GM18907 (cell line): Measurements from ENCODE around the gene REEP3.
A peak's percentile ranks its signal among the peaks of the same experiment; 100 is the strongest.

Source experiments
- ATAC-seq: cut with Tn5 transposase; IDR thresholded peaks from one replicate; pipeline ENCODE4 v1.9.1; 2021; ENCODE audit warnings: mild to moderate bottlenecking, moderate library complexity; ENCODE audit not compliant: unreplicated experiment

Gene REEP3

DNA sequence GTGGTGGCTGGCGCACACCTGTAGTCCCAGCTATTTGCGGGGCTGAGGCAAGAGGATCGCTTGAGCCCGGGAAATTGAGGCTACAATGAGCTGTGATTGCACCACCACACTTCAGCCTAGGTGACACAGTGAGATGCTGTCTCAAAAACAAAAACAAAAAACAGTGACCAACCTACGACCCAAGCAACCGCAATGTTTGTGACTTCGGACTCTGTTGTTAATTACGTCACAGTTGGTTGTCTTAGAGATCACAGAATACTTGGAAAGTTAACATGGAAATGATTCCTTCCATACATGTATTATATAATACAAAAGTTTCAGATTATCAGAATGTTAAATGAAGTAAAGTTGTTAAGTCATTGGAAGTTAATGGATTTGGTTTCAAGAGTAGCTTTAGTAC, 106.2 kb downstream of the REEP3 start:
- no peak for ATAC-seq

GRCh38 chr10:63627881-63628296, 106.7 kb downstream of the REEP3 start:
- no peak for ATAC-seq

DNA sequence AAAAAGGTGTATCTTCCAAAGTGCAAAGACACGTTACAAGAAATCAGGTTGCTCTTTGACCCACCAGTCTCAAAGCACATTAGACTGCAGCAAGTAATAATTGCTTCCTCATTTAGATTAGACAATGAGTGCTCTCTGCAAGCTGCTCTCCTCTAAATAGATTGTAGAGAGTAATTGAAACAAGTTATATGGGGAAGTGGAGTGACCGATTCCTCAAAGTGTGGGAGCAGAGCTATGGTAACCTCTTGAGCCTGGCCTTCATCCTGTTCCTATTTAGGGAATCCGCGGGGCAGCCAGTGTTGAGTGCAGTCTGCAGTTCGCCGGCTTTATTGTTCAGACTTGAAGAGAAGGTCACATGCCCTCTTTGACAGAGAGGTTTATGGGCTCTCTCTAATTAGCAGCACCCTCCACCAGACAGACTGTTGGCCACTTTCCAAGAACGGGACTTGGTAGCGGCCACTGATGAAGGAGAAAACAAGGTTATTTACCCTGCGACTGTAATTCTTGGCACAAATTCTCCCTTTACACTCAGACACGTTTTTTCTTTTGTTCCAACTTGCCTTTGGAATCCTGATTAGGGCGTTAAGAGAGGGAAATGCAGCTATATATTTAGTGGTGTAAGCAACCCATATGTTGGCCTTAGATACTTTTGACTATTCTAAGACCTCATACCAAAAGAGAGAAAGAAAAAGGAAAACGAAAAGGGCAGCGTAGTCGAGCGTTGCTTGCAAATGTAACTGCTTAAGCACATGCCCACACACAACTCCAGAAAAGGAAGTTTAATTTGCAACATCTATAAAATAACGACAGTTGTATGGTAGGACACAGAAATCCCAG, 107.5 kb downstream of the REEP3 start:
- ATAC-seq, result peak; percentile 30

GRCh38 chr10:63629363-63630084, 108.3 kb downstream of the REEP3 start:
- ATAC-seq, result peak; percentile 62

GRCh38 chr10:63630085-63630930, 109.1 kb downstream of the REEP3 start:
- peak; percentile 70 for ATAC-seq

DNA sequence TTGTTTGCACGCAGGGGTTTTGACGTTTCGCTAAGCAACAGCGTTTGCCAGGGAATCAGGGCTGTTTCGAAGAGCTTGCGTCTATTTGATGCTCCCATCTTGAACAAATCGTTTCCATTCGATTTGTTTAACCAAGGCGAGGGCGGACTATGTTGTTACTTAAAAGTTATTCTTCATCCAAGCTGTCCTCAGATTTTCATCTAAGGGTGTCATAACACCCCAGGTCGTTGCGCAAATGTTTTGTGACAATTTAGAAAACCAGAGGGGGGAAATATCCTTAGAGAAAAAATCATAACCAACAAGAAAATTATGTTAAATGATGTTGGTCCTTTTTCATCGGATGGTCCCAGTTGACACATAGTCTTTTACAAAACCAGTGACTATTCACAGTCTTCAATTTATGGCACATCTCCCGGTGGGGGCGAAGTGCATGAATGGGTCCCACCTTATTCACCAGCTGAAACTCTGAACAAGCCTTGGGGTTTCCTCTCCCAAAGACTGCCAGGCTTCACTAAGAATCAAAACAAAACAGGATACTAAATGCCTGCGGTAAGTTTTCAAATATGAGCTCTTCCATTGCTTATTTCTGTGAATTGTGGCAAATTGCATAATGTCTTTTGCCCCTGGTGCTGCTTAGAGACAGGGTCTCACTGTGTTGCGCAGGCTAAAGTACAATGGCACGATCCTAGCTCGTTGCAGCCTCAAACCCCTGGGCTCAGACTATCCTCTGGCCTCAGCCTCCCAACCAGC, 109.9 kb downstream of the REEP3 start:
- no peak for ATAC-seq

DNA sequence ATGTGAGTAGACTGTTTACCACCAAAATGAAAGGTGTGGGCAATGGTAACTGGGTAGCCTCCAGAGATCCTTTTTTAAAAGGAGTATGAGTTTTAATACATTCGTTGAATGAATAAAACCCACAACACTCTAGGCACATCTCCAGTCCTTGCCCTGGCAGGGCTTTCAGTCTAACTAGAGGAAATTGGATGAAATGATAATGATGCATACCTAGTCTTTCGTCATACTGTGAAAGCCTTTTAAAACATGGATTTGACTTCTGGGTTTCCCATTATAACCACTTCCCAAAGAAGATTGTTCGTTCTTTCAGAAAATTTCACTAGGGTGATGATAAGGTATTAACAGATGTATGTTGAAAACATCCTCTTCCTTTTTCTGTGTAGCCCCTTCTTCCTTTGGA, 110.8 kb downstream of the REEP3 start:
- ATAC-seq, result no peak

DNA sequence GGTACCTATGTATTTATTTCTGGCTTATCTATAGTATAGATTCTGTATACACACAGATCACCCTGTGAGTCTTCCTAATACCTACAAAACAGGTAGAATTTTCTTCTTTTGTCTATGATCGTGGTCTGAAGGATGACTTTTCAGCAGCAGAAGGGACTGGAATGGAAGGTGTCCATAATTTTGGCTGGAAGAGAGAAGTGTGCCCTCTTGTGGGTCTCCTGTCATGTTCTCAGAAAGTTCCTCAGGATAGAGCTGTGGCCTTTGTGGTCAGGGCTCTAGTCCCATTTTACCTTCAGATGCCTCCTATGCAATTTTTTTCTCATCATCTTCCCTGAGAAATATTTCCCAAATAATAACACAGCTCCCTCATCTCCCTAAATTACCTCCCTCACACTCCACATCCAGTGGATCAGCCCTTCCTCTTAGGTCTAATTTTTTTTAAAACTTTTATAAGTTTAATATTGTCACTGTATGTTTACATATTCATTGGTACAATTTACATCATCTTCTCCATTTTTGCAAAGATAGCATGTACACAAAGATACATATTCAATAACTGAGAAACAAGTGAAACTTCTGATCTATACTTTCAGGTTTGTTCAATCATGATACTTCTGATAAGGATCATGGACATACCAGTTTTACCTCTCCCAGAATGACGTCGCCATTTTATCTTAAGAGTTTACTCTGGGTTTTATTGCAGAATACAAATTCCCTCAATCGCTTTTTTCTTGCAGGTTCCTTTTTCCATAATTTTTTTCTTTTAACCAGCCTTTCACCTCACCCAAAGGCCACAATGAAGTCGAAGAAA, 112.7 kb downstream of the REEP3 start:
- ATAC-seq, result no peak

DNA sequence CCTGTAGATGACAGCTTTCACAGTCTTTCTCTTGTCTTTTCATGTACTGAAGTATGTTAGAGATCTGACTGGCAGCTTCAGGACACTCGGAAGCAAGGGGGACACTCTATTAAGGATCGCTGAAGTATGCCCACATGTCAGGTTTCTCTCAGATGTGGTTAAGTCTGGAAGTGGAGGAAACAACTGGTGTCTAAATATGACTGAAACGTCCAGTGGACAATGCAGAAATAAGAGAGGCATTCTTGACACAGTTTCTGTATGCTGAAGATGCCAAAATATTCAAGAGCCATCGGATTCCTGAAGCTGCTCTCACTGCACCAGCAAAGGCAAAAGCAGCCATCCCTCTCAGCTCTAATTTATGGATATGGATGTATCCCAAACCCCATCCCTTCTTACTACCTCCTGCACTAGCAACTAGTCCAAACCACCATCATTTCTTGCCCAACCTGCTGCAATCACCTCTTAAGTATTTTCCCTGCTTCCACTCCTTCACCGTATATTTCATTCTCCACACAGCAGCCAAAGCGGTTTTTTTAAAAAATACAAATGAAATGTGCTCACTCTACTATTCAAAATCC, 113.4 kb downstream of the REEP3 start:
- no peak for ATAC-seq

DNA sequence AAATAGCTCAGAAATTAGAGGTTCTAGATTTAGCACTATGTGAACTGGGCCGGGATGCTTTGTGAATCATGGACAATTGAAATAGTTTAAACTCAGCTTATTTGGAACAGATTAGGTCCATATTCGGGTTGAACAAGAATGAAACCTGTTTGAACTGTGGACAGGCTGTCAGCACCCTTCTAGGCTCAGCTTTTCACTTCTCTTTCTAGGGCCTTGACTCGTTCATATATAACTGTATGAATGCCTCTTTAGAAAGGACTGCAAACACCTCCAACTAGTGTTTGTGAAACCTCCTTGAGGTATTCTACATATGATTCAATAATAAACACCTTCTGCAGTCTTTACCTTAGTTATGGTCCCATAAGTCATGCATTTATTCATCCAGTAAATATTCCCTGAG, 115.6 kb downstream of the REEP3 start:
- ATAC-seq, result no peak

GRCh38 chr10:63637901-63638327, 116.7 kb downstream of the REEP3 start:
- ATAC-seq, result no peak

DNA sequence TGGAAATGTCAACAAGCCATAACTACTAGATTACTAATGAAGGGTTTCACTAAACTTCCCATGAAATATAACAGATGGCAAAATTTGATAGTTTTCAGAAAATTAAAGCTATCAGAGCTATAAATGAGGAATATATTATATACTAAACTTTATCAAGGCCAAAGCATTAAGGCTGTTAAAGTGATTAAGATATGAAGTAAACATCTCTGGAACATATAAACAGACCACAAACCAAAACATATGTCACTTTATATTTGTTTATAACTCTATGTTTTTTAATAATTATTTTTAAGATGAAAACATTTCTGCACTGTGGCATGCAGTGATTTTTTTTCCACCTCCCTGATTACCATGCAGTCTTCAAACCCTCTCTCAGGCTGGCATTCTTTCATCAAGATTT, 120.2 kb downstream of the REEP3 start:
- no peak for ATAC-seq

- ATAC-seq, result no peak
Measured at GRCh38 chr10:63641799-63642198, 120.6 kb downstream of the REEP3 start.

GRCh38 chr10:63642808-63643207, 121.6 kb downstream of the REEP3 start:
- no peak for ATAC-seq

DNA sequence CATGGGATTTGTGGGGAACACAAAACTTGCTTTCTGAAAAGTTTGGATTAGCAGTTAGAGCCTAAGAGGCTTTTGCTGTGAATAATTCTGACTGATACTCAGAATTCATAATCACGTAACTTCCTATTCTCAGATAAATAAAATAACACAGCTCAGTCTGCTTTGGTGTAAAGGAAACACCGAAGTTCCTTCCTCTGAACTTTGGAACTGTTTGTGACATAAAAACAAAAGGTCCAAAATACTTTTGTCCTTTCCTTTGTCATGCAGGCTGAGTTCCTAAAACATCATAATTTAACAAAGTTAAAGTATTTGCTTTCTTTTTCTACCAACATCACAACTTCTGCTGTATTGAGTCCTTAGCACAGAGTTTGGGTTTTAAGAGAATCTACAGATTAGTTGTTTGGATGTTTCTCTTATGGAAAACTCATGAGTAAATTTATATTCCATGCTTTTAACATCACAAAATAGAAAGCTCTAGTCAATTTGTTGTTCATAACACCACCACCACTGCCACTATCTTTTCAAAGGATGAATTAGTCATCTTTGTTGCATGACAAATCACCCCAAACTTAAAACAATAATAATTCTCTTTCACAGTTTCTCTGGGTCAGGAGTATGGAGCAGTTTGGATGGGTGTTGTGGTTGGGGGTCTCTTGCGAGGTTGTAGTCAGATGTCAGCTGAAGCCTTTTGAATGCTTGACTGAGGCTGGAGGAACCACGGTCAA, 123.4 kb downstream of the REEP3 start:
- no peak for ATAC-seq

DNA sequence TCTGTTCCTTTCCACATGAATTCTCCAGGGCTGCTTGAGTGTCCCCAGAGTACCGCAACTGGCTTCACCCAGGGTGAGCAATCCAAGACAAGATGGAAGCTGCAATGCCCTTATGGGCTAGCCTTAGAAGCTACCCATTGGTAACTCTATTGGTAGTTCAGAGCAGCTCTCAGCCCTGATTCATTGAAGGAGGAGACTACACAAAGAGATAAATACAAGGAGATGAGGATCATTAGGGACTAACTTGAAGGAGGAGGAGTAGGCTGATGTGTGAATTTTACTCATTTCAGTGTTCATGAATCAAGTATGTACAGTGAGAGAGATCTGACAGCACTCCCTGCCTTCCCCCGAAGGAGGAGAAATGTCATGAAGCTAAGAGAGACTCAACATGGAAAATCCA, 124.0 kb downstream of the REEP3 start:
- ATAC-seq, result no peak

- ATAC-seq, result no peak
Measured at GRCh38 chr10:63646491-63646890, 125.3 kb downstream of the REEP3 start.

GRCh38 chr10:63651864-63652263, 130.7 kb downstream of the REEP3 start:
- ATAC-seq, result no peak

- no peak for ATAC-seq
Measured at GRCh38 chr10:63653747-63654146, 132.5 kb downstream of the REEP3 start.
